HepG2 (cell line): Measurements from ENCODE around the gene ADCYAP1R1. TPM values are rescaled to one million over a fixed set of nuclear protein-coding genes. Genes with fewer than 3 reads are reported as not detected.

ENCODE experiments used
- ATAC-seq: fragments of 200-7000 bp; cut with Tn5 transposase; 3 replicates; pipeline ENCODE4 v1.9.1; 2020; ENCODE audit warnings: mild to moderate bottlenecking, moderate library complexity
- BruUV-seq: library from RNA; stranded (reverse); fragments of 400-500 nt; replicated peaks from 2 replicates; lab custom pipeline; 2021; lab: Mats Ljungman, UMichigan
- CTCF ChIA-PET: fragments of 300-600 bp; formaldehyde crosslinking; extraction: SDS; loops from one replicate; lab custom pipeline; 2021; ENCODE audit warnings: low total read pairs, inconsistent platforms, low intra/inter-chr PET ratio; lab: Yijun Ruan, JAX
- POLR2A ChIA-PET: fragments of 350-600 bp; sonication (Branson Sonifier 250); formaldehyde crosslinking; loops from one replicate; lab custom pipeline; 2020; ENCODE audit warnings: antibody characterized with exemption, inconsistent platforms; lab: Yijun Ruan, JAX
- DNase-seq: peaks from one replicate; pipeline ENCODE4 v3.0.0-alpha.2; 2015; ENCODE audit warnings: low spot score
- FAIRE-seq: peaks from 3 replicates; lab custom pipeline; 2011; peaks lifted over from hg19 to GRCh38; lab: Jason Lieb, UNC
- H2AFZ ChIP-seq: one replicate; pipeline ENCODE4 v1.6.1; 2011; ENCODE audit warnings: low read length, inconsistent platforms
- H3K27ac ChIP-seq: fragments of 300-600 bp; 3 replicates; pipeline ENCODE4 v1.8.0; 2011; ENCODE audit warnings: mixed run types, mild to moderate bottlenecking, mixed read lengths, low read length, inconsistent platforms; ENCODE audit not compliant: insufficient read depth; ENCODE audit errors: extremely low read length
- H3K27me3 ChIP-seq, 2 experiments: fragments of 200-600 bp in 1 of 2; 2 replicates in 1 of 2; 3 replicates in 1 of 2; pipeline versions ENCODE4 v1.6.0 to v1.8.0; 2011; ENCODE audit warnings: low read length in 2 of 2, mild to moderate bottlenecking in 2 of 2, moderate library complexity in 2 of 2, inconsistent platforms in 1 of 2; ENCODE audit not compliant: insufficient read depth in 2 of 2, control insufficient read depth in 1 of 2
- H3K36me3 ChIP-seq, 2 experiments: fragments of 200-600 bp in 1 of 2; replicated peaks in 1 of 2; 2 replicates in 1 of 2; 3 replicates in 1 of 2; pipeline versions ENCODE4 v1.5.1 to v1.8.0; 2011; ENCODE audit warnings: low read length in 2 of 2, inconsistent platforms in 1 of 2; ENCODE audit not compliant: insufficient read depth in 2 of 2, control insufficient read depth in 1 of 2
- H3K4me1 ChIP-seq: 2 replicates; pipeline ENCODE4 v1.5.1; 2012; ENCODE audit warnings: low read length, inconsistent platforms; ENCODE audit not compliant: insufficient read depth
- H3K4me2 ChIP-seq: 2 replicates; pipeline ENCODE4 v1.6.0; 2011; ENCODE audit warnings: low read depth, low read length, inconsistent platforms
- H3K4me3 ChIP-seq, 3 experiments: fragments of 200-600 bp in 1 of 3; sonication (generic), shearing (Covaris generic) in 1 of 3; replicated peaks in 1 of 3; 2 replicates each; pipeline ENCODE4 v1.5.1; 2011 to 2016; ENCODE audit warnings: low read length in 3 of 3, inconsistent platforms in 2 of 3, low read depth in 2 of 3, mild to moderate bottlenecking in 2 of 3, control low read depth in 1 of 3, mixed read lengths in 1 of 3; ENCODE audit not compliant: insufficient read depth in 1 of 3
- H3K79me2 ChIP-seq: one replicate; pipeline ENCODE4 v1.6.1; 2011; ENCODE audit warnings: low read length, inconsistent platforms; ENCODE audit not compliant: insufficient read depth
- H3K9ac ChIP-seq: 2 replicates; pipeline ENCODE4 v1.6.0; 2011; ENCODE audit warnings: mild to moderate bottlenecking, low read depth, low read length, inconsistent platforms; ENCODE audit not compliant: insufficient read depth
- H3K9me3 ChIP-seq: 2 replicates; pipeline ENCODE4 v1.5.1; 2012; ENCODE audit warnings: mild to moderate bottlenecking, low read length
- H4K20me1 ChIP-seq: 2 replicates; pipeline ENCODE4 v1.6.0; 2011; ENCODE audit warnings: inconsistent platforms, mild to moderate bottlenecking, low read length, moderate library complexity; ENCODE audit not compliant: insufficient read depth
- ARID2 ChIP-seq: sonication (generic); formaldehyde crosslinking; IDR thresholded peaks from 2 replicates; pipeline ENCODE4 v1.8.1; 2022; ENCODE audit warnings: mild to moderate bottlenecking, missing genetic modification reagents, borderline replicate concordance
- ATF6 ChIP-seq: sonication (generic); formaldehyde crosslinking; conservative IDR thresholded peaks from 2 replicates; pipeline ENCODE4 v1.4.0; 2020; ENCODE audit warnings: missing genetic modification reagents
- FOXK2 ChIP-seq: fragments of 450-650 bp; IDR thresholded peaks from 2 replicates; pipeline ENCODE4 v1.6.1; 2016
- GMEB2 ChIP-seq: IDR thresholded peaks from 2 replicates; pipeline ENCODE4 v1.6.1; 2016; ENCODE audit warnings: missing biosample characterization, missing genetic modification reagents, low read depth
- HDAC1 ChIP-seq: sonication (generic); formaldehyde crosslinking; IDR thresholded peaks from 2 replicates; pipeline ENCODE4 v1.5.1; 2020; ENCODE audit warnings: mild to moderate bottlenecking, missing genetic modification reagents
- HDAC2 ChIP-seq: sonication (generic); formaldehyde crosslinking; IDR thresholded peaks from 2 replicates; pipeline ENCODE4 v1.4.0; 2020; ENCODE audit warnings: missing genetic modification reagents
- KDM3A ChIP-seq: IDR thresholded peaks from 2 replicates; pipeline ENCODE4 v1.6.1; 2018; ENCODE audit warnings: low read depth, missing compliant biosample characterization
- KLF9 ChIP-seq: IDR thresholded peaks from 2 replicates; pipeline ENCODE4 v1.6.1; 2016; ENCODE audit warnings: low read depth
- MED8 ChIP-seq: sonication (generic); formaldehyde crosslinking; IDR thresholded peaks from 2 replicates; pipeline ENCODE4 v1.8.1; 2023; ENCODE audit warnings: mild to moderate bottlenecking, missing genetic modification reagents; ENCODE audit not compliant: insufficient replicate concordance
- RFXAP ChIP-seq: sonication (generic); formaldehyde crosslinking; IDR thresholded peaks from 2 replicates; pipeline ENCODE4 v1.4.0; 2020; ENCODE audit warnings: missing genetic modification reagents, borderline replicate concordance
- ZNF12 ChIP-seq: sonication (generic); formaldehyde crosslinking; IDR thresholded peaks from 2 replicates; pipeline ENCODE4 v1.5.0; 2020; ENCODE audit warnings: missing genetic modification reagents
- ZNF34 ChIP-seq: sonication (generic); formaldehyde crosslinking; IDR thresholded peaks from 2 replicates; pipeline ENCODE4 v1.4.0; 2020; ENCODE audit warnings: mild to moderate bottlenecking, missing genetic modification reagents, borderline replicate concordance
- ZNF446 ChIP-seq: sonication (generic); formaldehyde crosslinking; IDR thresholded peaks from 2 replicates; pipeline ENCODE4 v1.5.0; 2020; ENCODE audit warnings: mild to moderate bottlenecking, missing genetic modification reagents
- ZNF720 ChIP-seq: sonication (generic); formaldehyde crosslinking; IDR thresholded peaks from 2 replicates; pipeline ENCODE4 v1.4.0; 2020; ENCODE audit warnings: missing genetic modification reagents
- WGBS: methylation state at CpG from one replicate; pipeline ENCODE4 v1.1.6; 2017; ENCODE audit warnings: low lambda C conversion rate; 5-methylcytosine and 5-hydroxymethylcytosine counted together
- in situ Hi-C: cut with HindIII; loops from 2 replicates; pipeline ENCODE4 v1.10.0; 2017; ENCODE audit warnings: low pct_unique_long_range_greater_than_20kb; ENCODE audit not compliant: extremely low pct_ligation_motif_present
- intact Hi-C: fragments of 100-400 bp; cut with micrococcal nuclease; formaldehyde crosslinking; loops from one replicate; pipeline ENCODE4 v1.10.0; 2022; ENCODE audit not compliant: unreplicated experiment
- polyA plus RNA-seq, 8 experiments: library from polyadenylated mRNA; depleted of rRNA in 3 of 8; stranded (reverse) in 7 of 8; unstranded in 1 of 8; fragments of >200 nt; fragmentation: Illumina TruSeq in 4 of 8; extraction: Trizol in 4 of 8; gene quantifications; 2 replicates each; pipeline versions ENCODE4 v1.2.1 to v1.2.3, GENCODE V29; 2011 to 2016; ENCODE audit warnings: low read depth in 4 of 8, missing spikeins in 1 of 8, mixed read lengths in 1 of 8; ENCODE audit not compliant: insufficient read depth in 1 of 8
- total RNA-seq, 5 experiments: library from RNA; depleted of rRNA; stranded (reverse); fragments of >200 nt; fragmentation: Illumina TruSeq; extraction: Trizol; gene quantifications; 2 replicates each; pipeline ENCODE4 v1.2.3, GENCODE V29; 2016; ENCODE audit warnings: low read depth in 1 of 5

ADCYAP1R1 gene
- total and polyA plus RNA-seq, 2 of the 13 experiments (the other 11 are each of a cell fraction or from before 2014, with no cell fraction given): not detected

GRCh38 chr7:31028006-31028405 lies 24.1 kb upstream of the ADCYAP1R1 start:
- in situ Hi-C loops: no loop called here
- Histone ChIP-seq H3K9me3 (no peaks in the 10 kb centered on the region), H3K36me3 (no peaks in the 10 kb centered on the region), H3K79me2 (no peaks in the 10 kb centered on the region), H4K20me1 (no peaks in the 10 kb centered on the region), H3K9ac (no peak overlapping the region), H3K4me1 (no peaks in the 10 kb centered on the region), H3K4me3 (no peak overlapping the region), H3K4me2 (no peak overlapping the region), H2AFZ (no peak overlapping the region), H3K27me3 (peaks cover 2 to 18% of the 10 kb centered on the region in 2 experiments; a peak in 3 of 5 replicates), H3K27ac (no peak overlapping the region)
- no peak for DNase-seq
- intact Hi-C loops: no loop called here
- POLR2A ChIA-PET: no interaction called here
- 0% methylated on average over 2 of the region's 5 CpGs for WGBS
- CTCF ChIA-PET: no interaction called here
- TF ChIP-seq ZNF720 (CRISPR knock-in tag): no peak
- ATAC-seq: no peak
- BruUV-seq: no TSS peak
- FAIRE-seq: no peak

DNA sequence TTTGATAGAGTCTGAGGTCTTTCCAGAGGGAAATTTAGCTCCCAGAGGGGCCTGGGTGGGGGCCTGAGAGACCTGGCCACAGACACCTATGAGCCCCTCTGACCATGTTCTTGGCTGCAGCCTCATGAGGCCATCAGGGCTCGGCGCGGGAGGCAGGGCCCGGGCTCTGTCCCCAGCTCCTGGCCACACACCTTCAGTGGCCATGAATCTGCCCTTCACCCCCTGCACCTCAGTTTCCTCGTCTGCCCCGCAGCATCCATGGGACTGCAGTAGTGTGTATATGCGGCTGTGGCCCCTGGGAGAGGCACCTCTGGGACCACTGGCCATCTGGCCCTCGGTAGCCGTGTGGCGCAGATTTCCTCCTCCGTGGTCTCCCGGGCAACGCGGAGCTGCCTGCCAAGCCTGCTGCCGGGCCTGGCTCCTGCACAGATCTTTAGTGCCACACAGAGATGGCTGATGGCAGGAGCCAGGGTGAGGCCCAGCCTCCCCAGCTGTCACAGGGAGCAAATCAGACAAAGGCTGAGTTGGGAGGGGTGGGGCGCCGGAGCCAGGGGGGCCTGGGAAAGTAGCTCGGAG lies 23.6 kb upstream of the ADCYAP1R1 start:
- no TSS peak for BruUV-seq
- intact Hi-C loops: no loop called here
- Histone ChIP-seq H3K9me3 (no peaks in the 10 kb centered on the region), H4K20me1 (no peaks in the 10 kb centered on the region), H3K4me1 (no peaks in the 10 kb centered on the region), H3K27me3 (peaks cover 2 to 18% of the 10 kb centered on the region in 2 experiments; a peak in 3 of 5 replicates), H3K4me3 (no peak overlapping the region), H3K27ac (no peak overlapping the region), H3K4me2 (no peak overlapping the region), H3K9ac (no peak overlapping the region), H3K36me3 (no peaks in the 10 kb centered on the region), H3K79me2 (no peaks in the 10 kb centered on the region), H2AFZ (no peak overlapping the region)
- ATAC-seq (no peak), DNase-seq (no peak), FAIRE-seq (no peak)
- ChIA-PET CTCF (no interaction called here), POLR2A (no interaction called here)
- no peak for TF ChIP-seq FOXK2
- no peak for TF ChIP-seq ZNF720 (CRISPR knock-in tag)
- no peak for TF ChIP-seq KLF9 (CRISPR knock-in tag)
- TF ChIP-seq MED8 (CRISPR knock-in tag): no peak
- TF ChIP-seq ARID2 (CRISPR knock-in tag): no peak
- TF ChIP-seq HDAC2 (CRISPR knock-in tag): no peak
- TF ChIP-seq ATF6: no peak
- TF ChIP-seq ZNF446 (CRISPR knock-in tag): no peak
- TF ChIP-seq HDAC1: no peak
- no peak for TF ChIP-seq KDM3A (CRISPR knock-in tag)
- no peak for TF ChIP-seq GMEB2
- TF ChIP-seq ZNF34: no peak
- no peak for TF ChIP-seq ZNF12
- TF ChIP-seq RFXAP (CRISPR knock-in tag): no peak
- WGBS: 34% methylated on average over 6 of the region's 18 CpGs
- in situ Hi-C loops: no loop called here
